Measurements from ENCODE around the gene SHANK1.
A peak's percentile ranks its signal among the peaks of the same experiment; 100 is the strongest.

DNA sequence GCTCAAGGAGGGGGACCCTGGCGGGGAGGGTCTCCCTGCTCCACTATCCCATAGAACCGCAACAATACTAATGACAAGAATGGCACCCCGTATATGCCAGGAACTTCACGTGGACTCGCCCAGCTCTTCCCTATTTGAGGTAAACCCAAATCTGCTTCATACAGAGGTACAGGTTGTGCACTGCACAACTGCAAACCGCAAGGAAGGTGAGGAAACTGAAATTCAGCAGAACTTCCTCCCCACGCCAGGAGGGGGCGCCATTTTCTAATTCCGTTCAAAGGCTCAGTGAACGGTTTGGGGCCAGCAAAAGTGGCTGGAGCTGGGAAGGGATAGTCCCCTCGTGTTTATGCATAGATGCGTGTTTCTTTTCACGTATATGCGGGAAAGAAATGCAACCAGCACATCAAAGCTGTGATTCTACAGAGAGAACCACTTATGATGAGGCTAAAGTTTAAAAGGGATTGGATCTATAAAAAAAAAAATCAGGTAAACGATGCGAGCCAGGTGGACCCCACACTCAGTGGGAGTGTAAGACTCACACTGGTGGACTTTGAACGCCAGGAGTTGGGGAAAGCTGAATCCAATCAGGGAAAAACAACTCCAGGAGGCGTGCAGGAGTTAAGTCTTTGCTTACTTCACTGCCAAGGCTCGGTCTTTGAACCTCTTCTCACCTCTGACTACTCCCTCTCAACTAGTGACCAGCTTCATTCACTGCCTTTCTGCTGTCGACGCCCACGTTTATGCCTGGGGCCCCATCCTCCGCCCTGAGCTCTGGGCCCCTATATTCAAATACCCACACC is 50.1 kb downstream of the SHANK1 start:
- TF ChIP-seq, protein P1, sequence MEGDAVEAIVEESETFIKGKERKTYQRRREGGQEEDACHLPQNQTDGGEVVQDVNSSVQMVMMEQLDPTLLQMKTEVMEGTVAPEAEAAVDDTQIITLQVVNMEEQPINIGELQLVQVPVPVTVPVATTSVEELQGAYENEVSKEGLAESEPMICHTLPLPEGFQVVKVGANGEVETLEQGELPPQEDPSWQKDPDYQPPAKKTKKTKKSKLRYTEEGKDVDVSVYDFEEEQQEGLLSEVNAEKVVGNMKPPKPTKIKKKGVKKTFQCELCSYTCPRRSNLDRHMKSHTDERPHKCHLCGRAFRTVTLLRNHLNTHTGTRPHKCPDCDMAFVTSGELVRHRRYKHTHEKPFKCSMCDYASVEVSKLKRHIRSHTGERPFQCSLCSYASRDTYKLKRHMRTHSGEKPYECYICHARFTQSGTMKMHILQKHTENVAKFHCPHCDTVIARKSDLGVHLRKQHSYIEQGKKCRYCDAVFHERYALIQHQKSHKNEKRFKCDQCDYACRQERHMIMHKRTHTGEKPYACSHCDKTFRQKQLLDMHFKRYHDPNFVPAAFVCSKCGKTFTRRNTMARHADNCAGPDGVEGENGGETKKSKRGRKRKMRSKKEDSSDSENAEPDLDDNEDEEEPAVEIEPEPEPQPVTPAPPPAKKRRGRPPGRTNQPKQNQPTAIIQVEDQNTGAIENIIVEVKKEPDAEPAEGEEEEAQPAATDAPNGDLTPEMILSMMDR (IDR thresholded peaks at IDR 0.05): peak; percentile 56 to 72 (median 60)
- TF ChIP-seq POLR2A (IDR thresholded peaks at IDR 0.05) (no peak), POLR2AphosphoS5 (IDR thresholded peaks at IDR 0.05) (no peak), EP300 (IDR thresholded peaks at IDR 0.05) (no peak)

Data from upper lobe of left lung (tissue), 4 donors.